NB4 (cell line): ENCODE measurements around the gene HNF1A.

Source experiments
- DNase-seq: peaks from one replicate; pipeline ENCODE4 v3.0.0; 2010; ENCODE audit warnings: low read depth
- H3K4me3 ChIP-seq: one replicate; pipeline ENCODE4 v1.5.1; 2011; ENCODE audit warnings: mild to moderate bottlenecking, low read depth, low read length, moderate library complexity
- CTCF ChIP-seq: IDR thresholded peaks from one replicate; pipeline ENCODE4 v1.5.1; 2012; ENCODE audit warnings: low read depth, low read length
- MAX ChIP-seq: IDR thresholded peaks from 2 replicates; pipeline ENCODE4 v1.6.1; 2011; ENCODE audit warnings: low read depth, low read length
- MYC ChIP-seq: IDR thresholded peaks from 2 replicates; pipeline ENCODE4 v1.6.1; 2011; ENCODE audit warnings: low read depth, low read length
- POLR2A ChIP-seq: IDR thresholded peaks from 2 replicates; pipeline ENCODE4 v1.6.1; 2011; ENCODE audit warnings: mild to moderate bottlenecking; ENCODE audit not compliant: insufficient read length; ENCODE audit errors: extremely low read depth

Gene HNF1A

GRCh38 chr12:121025442-121026226, 47.3 kb downstream of the HNF1A start:
- no peak overlapping the region for H3K4me3 ChIP-seq
- TF ChIP-seq MYC: no peak
- no peak for DNase-seq

- DNase-seq: peak; percentile 74
- no peak overlapping the region for H3K4me3 ChIP-seq
- TF ChIP-seq POLR2A (no peak), MAX (no peak), MYC (no peak), CTCF (no peak)
Measured at GRCh38 chr12:121026274-121027045, 48.1 kb downstream of the HNF1A start.

- no peak for DNase-seq
- no peak overlapping the region for H3K4me3 ChIP-seq
- TF ChIP-seq CTCF: no peak
Measured at GRCh38 chr12:121030576-121031212, 52.4 kb downstream of the HNF1A start.

GRCh38 chr12:121033625-121034349, 55.4 kb downstream of the HNF1A start:
- TF ChIP-seq CTCF (no peak), POLR2A (no peak), MYC (no peak), MAX (no peak)
- H3K4me3 ChIP-seq: no peak overlapping the region
- peak; percentile 70 for DNase-seq

GRCh38 chr12:121034616-121035305, 56.4 kb downstream of the HNF1A start:
- DNase-seq: no peak
- TF ChIP-seq MAX: no peak
- no peak for TF ChIP-seq POLR2A
- no peak for TF ChIP-seq CTCF
- no peak for TF ChIP-seq MYC
- no peak overlapping the region for H3K4me3 ChIP-seq

- DNase-seq: peak; percentile 53
- H3K4me3 ChIP-seq: no peak overlapping the region
- TF ChIP-seq POLR2A (no peak), MAX (no peak)
Measured at GRCh38 chr12:121036810-121037326, 58.5 kb downstream of the HNF1A start.
